ENCODE measurements around the gene CCNF. TPM values are rescaled to one million over a fixed set of nuclear protein-coding genes. Genes with fewer than 3 reads are reported as not detected.

The CCNF gene
- polyA plus RNA-seq, 3 donors: 0.34 to 0.97 (median 0.68) TPM

DNA sequence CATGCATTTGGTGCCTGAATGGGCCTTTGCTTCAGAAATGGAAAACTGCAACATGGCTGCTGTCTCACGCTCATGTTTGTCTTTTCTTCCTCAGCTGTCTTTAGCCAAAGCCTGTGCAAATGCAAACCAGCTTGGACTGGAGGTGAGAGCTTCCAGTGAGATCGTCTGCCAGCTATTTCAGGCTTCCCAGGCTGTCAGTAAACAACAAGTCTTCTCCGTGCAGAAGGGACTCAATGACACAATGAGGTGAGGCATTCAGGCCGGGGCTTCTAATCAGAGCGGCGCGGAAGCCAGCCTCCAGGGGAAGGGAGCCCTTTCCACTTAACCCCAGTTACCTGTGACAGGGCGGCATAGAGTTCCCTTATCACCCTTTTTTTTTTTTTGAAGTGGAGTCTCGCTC is 14.3 kb downstream of the CCNF start:
- Histone ChIP-seq H3K27ac (ENCODE audit: low read depth in 1 of 2, low read length in 2 of 2) (no peak overlapping the region), H3K9me3 (replicated peaks in 1 of 2; ENCODE audit: control insufficient read depth in 1 of 2, insufficient read depth in 1 of 2, low read length in 2 of 2) (no peaks in the 10 kb centered on the region), H3K4me1 (ENCODE audit: control insufficient read depth in 1 of 2, insufficient read depth in 2 of 2, low read length in 2 of 2) (no peaks in the 10 kb centered on the region), H3K9ac (ENCODE audit: insufficient read depth, low read length, poor library complexity, severe bottlenecking) (no peak overlapping the region), H3K4me2 (replicated peaks; ENCODE audit: extremely low read depth, low read length, poor library complexity, severe bottlenecking) (no peak overlapping the region), H2AFZ (ENCODE audit: insufficient read depth, low read depth, low read length, poor library complexity, severe bottlenecking) (no peak overlapping the region), H4K20me1 (ENCODE audit: insufficient read depth, low read length) (no peaks in the 10 kb centered on the region), H3K79me2 (ENCODE audit: insufficient read depth, low read length) (peaks cover 5% of the 10 kb centered on the region), H3K27me3 (ENCODE audit: control insufficient read depth in 2 of 2, insufficient read depth in 2 of 2, low read length in 2 of 2) (no peaks in the 10 kb centered on the region), H3K36me3 (replicated peaks in 1 of 2; ENCODE audit: control insufficient read depth in 1 of 2, insufficient read depth in 2 of 2, low read length in 2 of 2) (peaks cover 52 to 77% of the 10 kb centered on the region in 2 donors), H3K4me3 (replicated peaks in 1 of 3; ENCODE audit: low read depth in 2 of 3, low read length in 3 of 3) (no peak overlapping the region)
- Mint-ChIP-seq H3K36me3 (peaks cover 61 to 84% of the 10 kb centered on the region in 2 donors), H3K27ac (peak overlapping the region in 1 of 7 donors; percentile 4), H3K4me1 (no peaks in the 10 kb centered on the region), H3K9me3 (no peaks in the 10 kb centered on the region), H3K4me3 (no peak overlapping the region), H3K27me3 (ENCODE audit: low read depth in 3 of 3) (no peaks in the 10 kb centered on the region)
- DNase-seq: no peak
- TF ChIP-seq, protein P1, sequence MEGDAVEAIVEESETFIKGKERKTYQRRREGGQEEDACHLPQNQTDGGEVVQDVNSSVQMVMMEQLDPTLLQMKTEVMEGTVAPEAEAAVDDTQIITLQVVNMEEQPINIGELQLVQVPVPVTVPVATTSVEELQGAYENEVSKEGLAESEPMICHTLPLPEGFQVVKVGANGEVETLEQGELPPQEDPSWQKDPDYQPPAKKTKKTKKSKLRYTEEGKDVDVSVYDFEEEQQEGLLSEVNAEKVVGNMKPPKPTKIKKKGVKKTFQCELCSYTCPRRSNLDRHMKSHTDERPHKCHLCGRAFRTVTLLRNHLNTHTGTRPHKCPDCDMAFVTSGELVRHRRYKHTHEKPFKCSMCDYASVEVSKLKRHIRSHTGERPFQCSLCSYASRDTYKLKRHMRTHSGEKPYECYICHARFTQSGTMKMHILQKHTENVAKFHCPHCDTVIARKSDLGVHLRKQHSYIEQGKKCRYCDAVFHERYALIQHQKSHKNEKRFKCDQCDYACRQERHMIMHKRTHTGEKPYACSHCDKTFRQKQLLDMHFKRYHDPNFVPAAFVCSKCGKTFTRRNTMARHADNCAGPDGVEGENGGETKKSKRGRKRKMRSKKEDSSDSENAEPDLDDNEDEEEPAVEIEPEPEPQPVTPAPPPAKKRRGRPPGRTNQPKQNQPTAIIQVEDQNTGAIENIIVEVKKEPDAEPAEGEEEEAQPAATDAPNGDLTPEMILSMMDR (IDR thresholded peaks at IDR 0.05): no peak
- intact Hi-C loops (cut with micrococcal nuclease): no loop called here
- WGBS (ENCODE audit: insufficient coverage): 98% methylated on average over 7 of the region's 9 CpGs

DNA sequence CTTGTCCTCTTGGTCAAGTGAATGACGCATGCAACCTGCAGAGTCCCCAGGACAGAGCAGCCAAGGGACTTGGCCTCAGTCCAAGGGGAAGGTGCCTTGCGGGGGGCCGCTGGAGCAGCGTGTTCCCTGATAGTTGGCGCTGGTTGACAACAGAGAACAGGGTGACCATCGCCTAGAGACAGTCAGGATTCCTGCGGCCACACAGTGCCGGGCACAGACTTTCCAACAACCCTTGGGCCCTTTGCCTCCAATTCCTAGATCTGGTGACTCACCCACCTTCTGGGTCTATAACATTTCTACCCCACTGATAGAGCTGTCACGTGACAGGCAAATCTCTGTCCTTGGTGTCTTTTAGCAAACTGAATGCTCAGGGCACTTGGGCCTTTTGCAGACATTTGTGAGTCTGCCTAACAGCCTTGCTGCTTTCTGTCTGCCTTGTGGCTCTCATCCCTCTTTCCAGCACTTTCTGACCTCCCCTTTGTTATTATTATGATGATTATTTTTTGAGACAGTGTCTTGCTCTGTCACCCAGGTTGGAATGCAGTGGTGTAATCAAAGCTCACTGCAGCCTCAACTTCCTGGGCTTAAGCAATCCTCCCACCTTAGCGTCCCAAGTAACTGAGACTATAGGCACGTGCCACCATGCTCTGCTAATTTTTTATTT is 18.8 kb downstream of the CCNF start:
- no peak overlapping the region for H3K4me3 Mint-ChIP-seq
- no peak for DNase-seq

More for the DNA sequence above, 18.8 kb downstream of the CCNF start:
- H3K9me3 Mint-ChIP-seq: no peaks in the 10 kb centered on the region
- intact Hi-C loops (cut with micrococcal nuclease): no loop called here
- H3K27me3 Mint-ChIP-seq (ENCODE audit: low read depth in 3 of 3): no peaks in the 10 kb centered on the region
- no peaks in the 10 kb centered on the region for H3K9me3 ChIP-seq (replicated peaks in 1 of 2; ENCODE audit: control insufficient read depth in 1 of 2, insufficient read depth in 1 of 2, low read length in 2 of 2)
- H3K4me1 ChIP-seq (ENCODE audit: control insufficient read depth in 1 of 2, insufficient read depth in 2 of 2, low read length in 2 of 2): no peaks in the 10 kb centered on the region
- no peak overlapping the region for H3K9ac ChIP-seq (ENCODE audit: insufficient read depth, low read length, poor library complexity, severe bottlenecking)
- H3K36me3 ChIP-seq (replicated peaks in 1 of 2; ENCODE audit: control insufficient read depth in 1 of 2, insufficient read depth in 2 of 2, low read length in 2 of 2): peaks cover 74 to 91% of the 10 kb centered on the region in 2 donors
- H3K27ac ChIP-seq (ENCODE audit: low read depth in 1 of 2, low read length in 2 of 2): no peak overlapping the region
- H3K79me2 ChIP-seq (ENCODE audit: insufficient read depth, low read length): peaks cover 8% of the 10 kb centered on the region
- TF ChIP-seq, protein P1 (IDR thresholded peaks at IDR 0.05): no peak
- H3K4me1 Mint-ChIP-seq: no peaks in the 10 kb centered on the region
- peaks cover 70 to 98% of the 10 kb centered on the region in 2 donors for H3K36me3 Mint-ChIP-seq
- H3K27ac Mint-ChIP-seq: peak overlapping the region in 2 of 7 donors; percentile 42 to 54
- H4K20me1 ChIP-seq (ENCODE audit: insufficient read depth, low read length): no peaks in the 10 kb centered on the region
- H2AFZ ChIP-seq (ENCODE audit: insufficient read depth, low read depth, low read length, poor library complexity, severe bottlenecking): no peak overlapping the region
- H3K4me2 ChIP-seq (replicated peaks; ENCODE audit: extremely low read depth, low read length, poor library complexity, severe bottlenecking): no peak overlapping the region
- 99% methylated on average over 9 of the region's 11 CpGs for WGBS (ENCODE audit: insufficient coverage)
- H3K4me3 ChIP-seq (replicated peaks in 1 of 3; ENCODE audit: low read depth in 2 of 3, low read length in 3 of 3): no peak overlapping the region
- H3K27me3 ChIP-seq (ENCODE audit: control insufficient read depth in 2 of 2, insufficient read depth in 2 of 2, low read length in 2 of 2): no peaks in the 10 kb centered on the region

Data from CD14-positive monocyte (primary cell).